Spleen (tissue), 7 donors: ENCODE measurements around the gene PAK3.

Experiments
- POLR2A ChIP-seq, 3 donors: fragments of 450-650 bp; IDR thresholded peaks; one replicate each; pipeline ENCODE4 v1.5.1; 2017; ENCODE audit warnings: antibody characterized with exemption in 3 of 3, mild to moderate bottlenecking in 1 of 3
- TF ChIP-seq, protein P1 (sequence below), 11 experiments: fragments of 200-600 bp in 7 of 11; fragments of 450-650 bp in 4 of 11; sonication (generic) in 4 of 11; IDR thresholded peaks in 8 of 11; conservative IDR thresholded peaks in 3 of 11; 1 replicate in 7 of 11; 2 replicates in 4 of 11; pipeline versions ENCODE4 v1.4.0 to v1.8.0; 2016 to 2021; ENCODE audit warnings: antibody characterized with exemption in 11 of 11, inconsistent platforms in 4 of 11, mild to moderate bottlenecking in 1 of 11
- donor health status: DM: no; HTN: no; CAD: no; lungs with moderate emphysema.
- donor health status: DM: no; HTN: no; CAD: no.
- donor health status: DM: no; HTN: no; CAD: no.

DNA sequence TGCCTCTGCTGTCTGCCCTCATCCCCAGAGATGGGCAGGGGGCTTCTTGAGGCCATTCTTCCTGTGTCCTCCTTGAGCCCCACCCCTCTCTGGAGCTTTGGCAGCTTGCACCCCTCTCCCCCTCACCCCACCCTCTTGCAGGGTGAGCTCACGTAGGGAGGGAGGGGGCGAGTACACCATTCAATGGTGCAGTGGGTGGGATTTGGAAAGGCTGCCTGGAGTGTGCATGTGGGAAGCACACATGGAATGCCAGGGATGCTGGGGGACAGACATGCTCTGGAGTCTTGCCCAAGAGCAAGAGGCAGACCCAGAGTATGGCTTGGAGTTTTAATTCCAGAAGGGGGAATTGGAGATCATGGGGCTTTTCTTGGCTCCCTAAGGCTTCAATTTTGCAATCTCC lies 5.6 kb downstream of the PAK3 start:
- TF ChIP-seq POLR2A (IDR thresholded peaks at IDR 0.05): no peak
- TF ChIP-seq, protein P1, sequence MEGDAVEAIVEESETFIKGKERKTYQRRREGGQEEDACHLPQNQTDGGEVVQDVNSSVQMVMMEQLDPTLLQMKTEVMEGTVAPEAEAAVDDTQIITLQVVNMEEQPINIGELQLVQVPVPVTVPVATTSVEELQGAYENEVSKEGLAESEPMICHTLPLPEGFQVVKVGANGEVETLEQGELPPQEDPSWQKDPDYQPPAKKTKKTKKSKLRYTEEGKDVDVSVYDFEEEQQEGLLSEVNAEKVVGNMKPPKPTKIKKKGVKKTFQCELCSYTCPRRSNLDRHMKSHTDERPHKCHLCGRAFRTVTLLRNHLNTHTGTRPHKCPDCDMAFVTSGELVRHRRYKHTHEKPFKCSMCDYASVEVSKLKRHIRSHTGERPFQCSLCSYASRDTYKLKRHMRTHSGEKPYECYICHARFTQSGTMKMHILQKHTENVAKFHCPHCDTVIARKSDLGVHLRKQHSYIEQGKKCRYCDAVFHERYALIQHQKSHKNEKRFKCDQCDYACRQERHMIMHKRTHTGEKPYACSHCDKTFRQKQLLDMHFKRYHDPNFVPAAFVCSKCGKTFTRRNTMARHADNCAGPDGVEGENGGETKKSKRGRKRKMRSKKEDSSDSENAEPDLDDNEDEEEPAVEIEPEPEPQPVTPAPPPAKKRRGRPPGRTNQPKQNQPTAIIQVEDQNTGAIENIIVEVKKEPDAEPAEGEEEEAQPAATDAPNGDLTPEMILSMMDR (IDR thresholded peaks at IDR 0.05 in 8 of 11, conservative IDR thresholded peaks at IDR 0.05 in 3 of 11): no peak
